GM12892 (cell line): ENCODE measurements around the gene BBLN.

Source experiments
- POLR2A ChIP-seq: IDR thresholded peaks from 2 replicates; pipeline ENCODE4 v1.6.1; 2011; ENCODE audit warnings: low read depth, low read length, control low read depth
- POLR2AphosphoS5 ChIP-seq: IDR thresholded peaks from 2 replicates; pipeline ENCODE4 v1.6.1; 2011; ENCODE audit warnings: low read depth, low read length, control low read depth

DNA sequence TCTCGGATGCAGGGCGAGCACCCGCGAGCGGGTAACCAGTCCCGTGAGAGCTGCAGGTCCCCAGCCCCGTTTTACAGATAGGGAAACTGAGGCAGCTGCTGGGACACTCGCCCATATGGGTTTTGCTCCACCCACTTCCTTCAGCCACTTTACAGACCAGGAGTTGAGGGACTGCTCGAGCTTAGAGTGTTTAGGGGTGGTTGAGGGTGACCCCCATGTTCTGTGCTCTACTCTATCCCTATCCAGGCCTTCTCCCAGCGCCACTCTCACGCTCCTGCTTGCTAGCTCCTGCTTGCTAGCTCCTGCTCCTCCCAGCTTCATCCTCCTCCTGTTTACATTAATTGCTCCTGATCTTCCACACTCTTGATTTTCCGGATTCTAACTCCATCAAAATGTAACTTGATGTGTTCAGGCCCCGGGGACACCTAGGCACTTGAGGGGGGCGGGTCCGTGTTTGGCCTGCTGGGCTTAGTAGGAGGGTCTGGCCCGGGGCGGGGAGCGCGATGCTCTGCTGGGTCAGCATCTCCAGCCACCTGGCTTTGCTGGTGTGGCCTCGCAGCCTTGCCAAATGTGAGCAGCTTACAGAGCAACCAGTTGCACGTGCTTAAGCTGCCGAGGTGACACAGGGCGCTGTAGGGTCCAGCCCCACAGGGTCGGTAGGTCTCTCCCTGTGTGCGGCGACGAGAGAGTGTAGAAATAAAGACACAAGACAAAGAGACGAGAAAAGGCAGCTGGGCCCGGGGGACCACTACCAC, 31.1 kb upstream of the BBLN start:
- TF ChIP-seq POLR2A, result no peak
- no peak for TF ChIP-seq POLR2AphosphoS5
